KMS-11 (cell line): ENCODE results near the gene TMEM151B.

Source experiments
- H2AFZ ChIP-seq: fragments of 200-600 bp; sonication (generic); 2 replicates; pipeline ENCODE4 v1.6.1; 2016; ENCODE audit warnings: antibody characterized with exemption, mixed run types, low read depth
- H3K27ac ChIP-seq: fragments of 200-600 bp; sonication (generic); 2 replicates; pipeline ENCODE4 v1.6.1; 2016; ENCODE audit warnings: mild to moderate bottlenecking, mixed run types
- H3K27me3 ChIP-seq: fragments of 200-600 bp; sonication (generic); 2 replicates; pipeline ENCODE4 v1.6.1; 2017; ENCODE audit warnings: mild to moderate bottlenecking, low read depth, mixed run types, moderate library complexity; ENCODE audit not compliant: insufficient read depth
- H3K36me3 ChIP-seq: fragments of 200-600 bp; sonication (generic); 2 replicates; pipeline ENCODE4 v1.6.1; 2017; ENCODE audit warnings: mild to moderate bottlenecking, mixed run types; ENCODE audit not compliant: insufficient read depth
- H3K4me1 ChIP-seq: fragments of 200-600 bp; sonication (generic); 2 replicates; pipeline ENCODE4 v1.6.1; 2016; ENCODE audit warnings: mild to moderate bottlenecking, low read depth, mixed run types; ENCODE audit not compliant: poor library complexity, severe bottlenecking
- H3K4me2 ChIP-seq: fragments of 200-600 bp; sonication (generic); 2 replicates; pipeline ENCODE4 v1.7.0; 2016; ENCODE audit warnings: mild to moderate bottlenecking, mixed run types
- H3K4me3 ChIP-seq: fragments of 200-600 bp; sonication (generic); IDR thresholded peaks from 2 replicates; pipeline ENCODE4 v1.6.1; 2017; ENCODE audit warnings: low read depth, low read length, mixed read lengths; ENCODE audit not compliant: insufficient read depth
- H3K79me2 ChIP-seq: fragments of 200-600 bp; sonication (generic); 2 replicates; pipeline ENCODE4 v1.6.1; 2016; ENCODE audit warnings: low read depth, mixed run types; ENCODE audit not compliant: insufficient read depth
- H3K9ac ChIP-seq: fragments of 200-600 bp; sonication (generic); 2 replicates; pipeline ENCODE4 v1.6.1; 2016; ENCODE audit warnings: mild to moderate bottlenecking, mixed run types
- H4K20me1 ChIP-seq: fragments of 200-600 bp; sonication (generic); 2 replicates; pipeline ENCODE4 v1.6.1; 2016; ENCODE audit warnings: mild to moderate bottlenecking, mixed run types; ENCODE audit not compliant: insufficient read depth
- CTCF ChIP-seq: fragments of 200-600 bp; sonication (generic); conservative IDR thresholded peaks from 2 replicates; pipeline ENCODE4 v1.6.1; 2017; ENCODE audit warnings: low read depth, mild to moderate bottlenecking, antibody characterized with exemption, low read length, moderate library complexity, mixed read lengths

The TMEM151B gene

GRCh38 chr6:44356487-44356886, 86.2 kb downstream of the TMEM151B start:
- Histone ChIP-seq H4K20me1 (no peaks in the 10 kb centered on the region), H2AFZ (no peak overlapping the region), H3K79me2 (no peaks in the 10 kb centered on the region), H3K36me3 (no peaks in the 10 kb centered on the region), H3K27ac (no peak overlapping the region), H3K4me1 (no peaks in the 10 kb centered on the region), H3K4me3 (no peak overlapping the region), H3K27me3 (no peaks in the 10 kb centered on the region), H3K9ac (no peak overlapping the region), H3K4me2 (no peak overlapping the region)
- no peak for TF ChIP-seq CTCF
